ENCODE results near the gene GRM7.
A peak's percentile ranks its signal among the peaks of the same experiment; 100 is the strongest.

Gene GRM7

GRCh38 chr3:7678521-7678920 is 817.6 kb downstream of the GRM7 start:
- DNase-seq (ENCODE audit: low read depth), result no peak
- no peak for TF ChIP-seq CTCF (conservative IDR thresholded peaks at IDR 0.05; ENCODE audit: low read length)

GRCh38 chr3:7682822-7683229 is 821.9 kb downstream of the GRM7 start:
- DNase-seq (ENCODE audit: low read depth), result peak; percentile 68
- no peak for TF ChIP-seq CTCF (conservative IDR thresholded peaks at IDR 0.05; ENCODE audit: low read length)
- no peak overlapping the region for H3K4me3 ChIP-seq (ENCODE audit: low read length)

More at GRCh38 chr3:7678521-7678920, 817.6 kb downstream of the GRM7 start:
- no peak overlapping the region for H3K4me3 ChIP-seq (ENCODE audit: low read length)

- no peak overlapping the region for H3K4me3 ChIP-seq (ENCODE audit: low read length)
- no peak for TF ChIP-seq CTCF (conservative IDR thresholded peaks at IDR 0.05; ENCODE audit: low read length)
- DNase-seq (ENCODE audit: low read depth), result no peak
These were observed 822.5 kb downstream of the GRM7 start for GRCh38 chr3:7683426-7683825.

- no peak for DNase-seq (ENCODE audit: low read depth)
These were observed 823.3 kb downstream of the GRM7 start for GRCh38 chr3:7684182-7684715.

GRCh38 chr3:7687428-7688147 is 826.7 kb downstream of the GRM7 start:
- H3K4me3 ChIP-seq (ENCODE audit: low read length), result no peak overlapping the region
- DNase-seq (ENCODE audit: low read depth), result no peak
- TF ChIP-seq CTCF (conservative IDR thresholded peaks at IDR 0.05; ENCODE audit: low read length), result no peak

More at GRCh38 chr3:7684182-7684715, 823.3 kb downstream of the GRM7 start:
- H3K4me3 ChIP-seq (ENCODE audit: low read length), result no peak overlapping the region
- TF ChIP-seq CTCF (conservative IDR thresholded peaks at IDR 0.05; ENCODE audit: low read length), result no peak

GRCh38 chr3:7692866-7693265 is 832.0 kb downstream of the GRM7 start:
- no peak overlapping the region for H3K4me3 ChIP-seq (ENCODE audit: low read length)
- no peak for TF ChIP-seq CTCF (conservative IDR thresholded peaks at IDR 0.05; ENCODE audit: low read length)
- DNase-seq (ENCODE audit: low read depth), result no peak

GRCh38 chr3:7693976-7694375 is 833.1 kb downstream of the GRM7 start:
- no peak for TF ChIP-seq CTCF (conservative IDR thresholded peaks at IDR 0.05; ENCODE audit: low read length)
- DNase-seq (ENCODE audit: low read depth), result no peak
- no peak overlapping the region for H3K4me3 ChIP-seq (ENCODE audit: low read length)
